ENCODE results near the gene SCP2.

Gene SCP2

GRCh38 chr1:53071167-53071865 is 144.2 kb downstream of the SCP2 start:
- no peak for DNase-seq
- H3K27ac ChIP-seq (ENCODE audit: insufficient read depth, low read length, poor library complexity, severe bottlenecking) = no peak overlapping the region
- H3K36me3 ChIP-seq (ENCODE audit: control insufficient read depth, insufficient read depth, low read length) = no peaks in the 10 kb centered on the region
- H3K9me3 ChIP-seq (ENCODE audit: control insufficient read depth, low read length) = no peaks in the 10 kb centered on the region
- H3K4me1 ChIP-seq (ENCODE audit: control insufficient read depth, insufficient read depth, low read length, poor library complexity, severe bottlenecking) = no peaks in the 10 kb centered on the region
- no peaks in the 10 kb centered on the region for H3K27me3 ChIP-seq (replicated peaks; ENCODE audit: control insufficient read depth, insufficient read depth, low read length, poor library complexity, severe bottlenecking)
- no peak overlapping the region for H3K4me3 ChIP-seq (ENCODE audit: insufficient read depth, low read depth, low read length, poor library complexity, severe bottlenecking)

- Histone ChIP-seq H3K4me3 (ENCODE audit: insufficient read depth, low read depth, low read length, poor library complexity, severe bottlenecking) (no peak overlapping the region), H3K27me3 (replicated peaks; ENCODE audit: control insufficient read depth, insufficient read depth, low read length, poor library complexity, severe bottlenecking) (no peaks in the 10 kb centered on the region)
- no peak for DNase-seq
These were observed 144.8 kb downstream of the SCP2 start for GRCh38 chr1:53071915-53072314.

GRCh38 chr1:53073287-53073686 is 146.2 kb downstream of the SCP2 start:
- H3K4me1 ChIP-seq (ENCODE audit: control insufficient read depth, insufficient read depth, low read length, poor library complexity, severe bottlenecking) = no peaks in the 10 kb centered on the region
- no peak overlapping the region for H3K27ac ChIP-seq (ENCODE audit: insufficient read depth, low read length, poor library complexity, severe bottlenecking)
- no peak for DNase-seq
- H3K27me3 ChIP-seq (replicated peaks; ENCODE audit: control insufficient read depth, insufficient read depth, low read length, poor library complexity, severe bottlenecking) = no peaks in the 10 kb centered on the region
- no peaks in the 10 kb centered on the region for H3K36me3 ChIP-seq (ENCODE audit: control insufficient read depth, insufficient read depth, low read length)
- no peaks in the 10 kb centered on the region for H3K9me3 ChIP-seq (ENCODE audit: control insufficient read depth, low read length)
- H3K4me3 ChIP-seq (ENCODE audit: insufficient read depth, low read depth, low read length, poor library complexity, severe bottlenecking) = no peak overlapping the region

More at GRCh38 chr1:53071915-53072314, 144.8 kb downstream of the SCP2 start:
- H3K9me3 ChIP-seq (ENCODE audit: control insufficient read depth, low read length) = no peaks in the 10 kb centered on the region
- H3K36me3 ChIP-seq (ENCODE audit: control insufficient read depth, insufficient read depth, low read length) = no peaks in the 10 kb centered on the region
- H3K4me1 ChIP-seq (ENCODE audit: control insufficient read depth, insufficient read depth, low read length, poor library complexity, severe bottlenecking) = no peaks in the 10 kb centered on the region
- no peak overlapping the region for H3K27ac ChIP-seq (ENCODE audit: insufficient read depth, low read length, poor library complexity, severe bottlenecking)

GRCh38 chr1:53073868-53074311 is 146.8 kb downstream of the SCP2 start:
- DNase-seq = no peak
- Histone ChIP-seq H3K36me3 (ENCODE audit: control insufficient read depth, insufficient read depth, low read length) (no peaks in the 10 kb centered on the region), H3K27me3 (replicated peaks; ENCODE audit: control insufficient read depth, insufficient read depth, low read length, poor library complexity, severe bottlenecking) (no peaks in the 10 kb centered on the region)

GRCh38 chr1:53074313-53075154 is 147.5 kb downstream of the SCP2 start:
- no peak overlapping the region for H3K4me3 ChIP-seq (ENCODE audit: insufficient read depth, low read depth, low read length, poor library complexity, severe bottlenecking)
- no peak for DNase-seq
- no peaks in the 10 kb centered on the region for H3K4me1 ChIP-seq (ENCODE audit: control insufficient read depth, insufficient read depth, low read length, poor library complexity, severe bottlenecking)
- no peaks in the 10 kb centered on the region for H3K9me3 ChIP-seq (ENCODE audit: control insufficient read depth, low read length)
- H3K27ac ChIP-seq (ENCODE audit: insufficient read depth, low read length, poor library complexity, severe bottlenecking) = no peak overlapping the region
- no peaks in the 10 kb centered on the region for H3K27me3 ChIP-seq (replicated peaks; ENCODE audit: control insufficient read depth, insufficient read depth, low read length, poor library complexity, severe bottlenecking)
- no peaks in the 10 kb centered on the region for H3K36me3 ChIP-seq (ENCODE audit: control insufficient read depth, insufficient read depth, low read length)

More at GRCh38 chr1:53073868-53074311, 146.8 kb downstream of the SCP2 start:
- no peak overlapping the region for H3K27ac ChIP-seq (ENCODE audit: insufficient read depth, low read length, poor library complexity, severe bottlenecking)
- no peaks in the 10 kb centered on the region for H3K9me3 ChIP-seq (ENCODE audit: control insufficient read depth, low read length)
- H3K4me1 ChIP-seq (ENCODE audit: control insufficient read depth, insufficient read depth, low read length, poor library complexity, severe bottlenecking) = no peaks in the 10 kb centered on the region
- no peak overlapping the region for H3K4me3 ChIP-seq (ENCODE audit: insufficient read depth, low read depth, low read length, poor library complexity, severe bottlenecking)

GRCh38 chr1:53075206-53075605 is 148.1 kb downstream of the SCP2 start:
- Histone ChIP-seq H3K4me3 (ENCODE audit: insufficient read depth, low read depth, low read length, poor library complexity, severe bottlenecking) (no peak overlapping the region), H3K4me1 (ENCODE audit: control insufficient read depth, insufficient read depth, low read length, poor library complexity, severe bottlenecking) (no peaks in the 10 kb centered on the region), H3K9me3 (ENCODE audit: control insufficient read depth, low read length) (no peaks in the 10 kb centered on the region), H3K36me3 (ENCODE audit: control insufficient read depth, insufficient read depth, low read length) (no peaks in the 10 kb centered on the region), H3K27ac (ENCODE audit: insufficient read depth, low read length, poor library complexity, severe bottlenecking) (no peak overlapping the region), H3K27me3 (replicated peaks; ENCODE audit: control insufficient read depth, insufficient read depth, low read length, poor library complexity, severe bottlenecking) (no peaks in the 10 kb centered on the region)
- no peak for DNase-seq

- Histone ChIP-seq H3K27ac (ENCODE audit: insufficient read depth, low read length, poor library complexity, severe bottlenecking) (no peak overlapping the region), H3K4me3 (ENCODE audit: insufficient read depth, low read depth, low read length, poor library complexity, severe bottlenecking) (no peak overlapping the region), H3K4me1 (ENCODE audit: control insufficient read depth, insufficient read depth, low read length, poor library complexity, severe bottlenecking) (no peaks in the 10 kb centered on the region), H3K27me3 (replicated peaks; ENCODE audit: control insufficient read depth, insufficient read depth, low read length, poor library complexity, severe bottlenecking) (no peaks in the 10 kb centered on the region), H3K36me3 (ENCODE audit: control insufficient read depth, insufficient read depth, low read length) (no peaks in the 10 kb centered on the region), H3K9me3 (ENCODE audit: control insufficient read depth, low read length) (no peaks in the 10 kb centered on the region)
- no peak for DNase-seq
These were observed 148.7 kb downstream of the SCP2 start for GRCh38 chr1:53075761-53076163.

GRCh38 chr1:53076165-53076564 is 149.1 kb downstream of the SCP2 start:
- H3K36me3 ChIP-seq (ENCODE audit: control insufficient read depth, insufficient read depth, low read length) = no peaks in the 10 kb centered on the region
- no peaks in the 10 kb centered on the region for H3K4me1 ChIP-seq (ENCODE audit: control insufficient read depth, insufficient read depth, low read length, poor library complexity, severe bottlenecking)
- no peaks in the 10 kb centered on the region for H3K27me3 ChIP-seq (replicated peaks; ENCODE audit: control insufficient read depth, insufficient read depth, low read length, poor library complexity, severe bottlenecking)
- H3K27ac ChIP-seq (ENCODE audit: insufficient read depth, low read length, poor library complexity, severe bottlenecking) = no peak overlapping the region
- H3K9me3 ChIP-seq (ENCODE audit: control insufficient read depth, low read length) = no peaks in the 10 kb centered on the region
- H3K4me3 ChIP-seq (ENCODE audit: insufficient read depth, low read depth, low read length, poor library complexity, severe bottlenecking) = no peak overlapping the region
- no peak for DNase-seq

- Histone ChIP-seq H3K27me3 (replicated peaks; ENCODE audit: control insufficient read depth, insufficient read depth, low read length, poor library complexity, severe bottlenecking) (no peaks in the 10 kb centered on the region), H3K4me3 (ENCODE audit: insufficient read depth, low read depth, low read length, poor library complexity, severe bottlenecking) (no peak overlapping the region), H3K27ac (ENCODE audit: insufficient read depth, low read length, poor library complexity, severe bottlenecking) (no peak overlapping the region)
These were observed 149.9 kb downstream of the SCP2 start for GRCh38 chr1:53076721-53077598.

More at GRCh38 chr1:53076721-53077598, 149.9 kb downstream of the SCP2 start:
- Histone ChIP-seq H3K9me3 (ENCODE audit: control insufficient read depth, low read length) (no peaks in the 10 kb centered on the region), H3K36me3 (ENCODE audit: control insufficient read depth, insufficient read depth, low read length) (no peaks in the 10 kb centered on the region), H3K4me1 (ENCODE audit: control insufficient read depth, insufficient read depth, low read length, poor library complexity, severe bottlenecking) (no peaks in the 10 kb centered on the region)
- DNase-seq = no peak

Measured in effector memory CD4-positive, alpha-beta T cell (primary cell).